GM23338 (cell line): ENCODE data around the gene CLEC7A. TPM values are rescaled to one million over a fixed set of nuclear protein-coding genes. Genes with fewer than 3 reads are reported as not detected.

Source experiments
- ATAC-seq: fragments of 200-7000 bp; cut with Tn5 transposase; 3 replicates; pipeline ENCODE4 v1.9.1; 2020
- DNase-seq: peaks from one replicate; pipeline ENCODE4 v3.0.0-alpha.2; 2015; ENCODE audit warnings: low spot score
- H2AFZ ChIP-seq: fragments of 200-600 bp; sonication (generic); 2 replicates; pipeline ENCODE4 v1.8.0; 2016; ENCODE audit warnings: antibody characterized with exemption, mild to moderate bottlenecking, moderate library complexity
- H3F3A ChIP-seq: fragments of 200-600 bp; sonication (generic); replicated peaks from 2 replicates; pipeline ENCODE4 v1.8.0; 2017; ENCODE audit warnings: antibody characterized with exemption, mixed run types, low read depth
- H3K27ac ChIP-seq: fragments of 200-600 bp; sonication (generic); 2 replicates; pipeline ENCODE4 v1.6.1; 2016; ENCODE audit warnings: low read depth
- H3K27me3 ChIP-seq: fragments of 200-600 bp; sonication (generic); 2 replicates; pipeline ENCODE4 v1.8.0; 2016; ENCODE audit warnings: mild to moderate bottlenecking, mixed run types, moderate library complexity; ENCODE audit not compliant: insufficient read depth
- H3K36me3 ChIP-seq: fragments of 200-600 bp; sonication (generic); 2 replicates; pipeline ENCODE4 v1.8.0; 2016; ENCODE audit warnings: mild to moderate bottlenecking; ENCODE audit not compliant: insufficient read depth
- H3K4me1 ChIP-seq: fragments of 200-600 bp; sonication (generic); 2 replicates; pipeline ENCODE4 v1.8.0; 2016; ENCODE audit warnings: mild to moderate bottlenecking, moderate library complexity; ENCODE audit not compliant: insufficient read depth
- H3K4me2 ChIP-seq: fragments of 200-600 bp; sonication (generic); 2 replicates; pipeline ENCODE4 v1.7.1; 2017; ENCODE audit warnings: mixed run types
- H3K4me3 ChIP-seq: fragments of 200-600 bp; sonication (generic); 2 replicates; pipeline ENCODE4 v1.6.1; 2016; ENCODE audit warnings: mixed run types
- H3K79me2 ChIP-seq: fragments of 200-600 bp; sonication (generic); replicated peaks from 2 replicates; pipeline ENCODE4 v1.8.0; 2017; ENCODE audit warnings: mild to moderate bottlenecking; ENCODE audit not compliant: insufficient read depth
- H3K9me2 ChIP-seq: fragments of 200-600 bp; sonication (generic); 2 replicates; pipeline ENCODE4 v1.8.0; 2017; ENCODE audit not compliant: insufficient read depth
- H4K20me1 ChIP-seq: fragments of 200-600 bp; sonication (generic); replicated peaks from 2 replicates; pipeline ENCODE4 v1.8.0; 2017; ENCODE audit warnings: mild to moderate bottlenecking; ENCODE audit not compliant: insufficient read depth
- H3K27ac Mint-ChIP-seq: 2 replicates; pipeline ENCODE4 v1.8.0; 2020; ENCODE audit warnings: inconsistent platforms, mild to moderate bottlenecking, moderate library complexity, mixed read lengths
- H3K27me3 Mint-ChIP-seq: 3 replicates; pipeline ENCODE4 v1.8.0; 2022; ENCODE audit warnings: low read depth, mild to moderate bottlenecking, moderate library complexity, mixed read lengths, inconsistent platforms; ENCODE audit not compliant: insufficient read depth, poor library complexity
- H3K36me3 Mint-ChIP-seq: 3 replicates; pipeline ENCODE4 v1.8.0; 2021; ENCODE audit warnings: low read depth, mild to moderate bottlenecking, inconsistent platforms, moderate library complexity, mixed read lengths
- H3K4me1 Mint-ChIP-seq: 3 replicates; pipeline ENCODE4 v1.8.0; 2020; ENCODE audit warnings: mild to moderate bottlenecking, inconsistent platforms, mixed read lengths
- H3K4me3 Mint-ChIP-seq: 3 replicates; pipeline ENCODE4 v1.8.0; 2021; ENCODE audit warnings: moderate library complexity, mild to moderate bottlenecking, inconsistent platforms, mixed read lengths
- H3K9me3 Mint-ChIP-seq: 3 replicates; pipeline ENCODE4 v1.8.0; 2020; ENCODE audit warnings: moderate library complexity, mild to moderate bottlenecking, inconsistent platforms, mixed read lengths
- CREB1 ChIP-seq: fragments of 250-450 bp; sonication (Bioruptor Pico); IDR thresholded peaks from 2 replicates; pipeline ENCODE4 v1.5.0; 2020; ENCODE audit warnings: low read depth, mild to moderate bottlenecking, moderate library complexity
- ETS1 ChIP-seq: IDR thresholded peaks from 2 replicates; pipeline ENCODE4 v1.6.1; 2016; ENCODE audit warnings: antibody characterized with exemption
- EZH2 ChIP-seq: fragments of 200-600 bp; sonication (generic); IDR thresholded peaks from one replicate; pipeline ENCODE4 v1.8.0; 2017; ENCODE audit warnings: antibody characterized with exemption, mild to moderate bottlenecking, low read depth; ENCODE audit not compliant: unreplicated experiment
- EZH2phosphoT487 ChIP-seq: fragments of 200-600 bp; sonication (generic); IDR thresholded peaks from one replicate; pipeline ENCODE4 v1.8.1; 2018; ENCODE audit warnings: antibody characterized with exemption; ENCODE audit not compliant: unreplicated experiment
- JUNB ChIP-seq: IDR thresholded peaks from one replicate; pipeline ENCODE4 v1.6.1; 2016; ENCODE audit warnings: antibody characterized with exemption; ENCODE audit not compliant: unreplicated experiment
- NANOG ChIP-seq: IDR thresholded peaks from 2 replicates; pipeline ENCODE4 v1.6.1; 2016; ENCODE audit warnings: antibody characterized with exemption, borderline replicate concordance
- POLR2AphosphoS5 ChIP-seq: IDR thresholded peaks from 2 replicates; pipeline ENCODE4 v1.6.1; 2016; ENCODE audit warnings: antibody characterized with exemption, low read depth
- STAT1 ChIP-seq: IDR thresholded peaks from one replicate; pipeline ENCODE4 v1.6.1; 2016; ENCODE audit warnings: antibody characterized with exemption; ENCODE audit not compliant: unreplicated experiment
- ZNF114 ChIP-seq: fragments of 250-450 bp; sonication (Bioruptor Pico); IDR thresholded peaks from 2 replicates; pipeline ENCODE4 v1.5.0; 2020; ENCODE audit warnings: mild to moderate bottlenecking, moderate library complexity
- ZNF331 ChIP-seq: fragments of 250-450 bp; sonication (Bioruptor Pico); IDR thresholded peaks from 2 replicates; pipeline ENCODE4 v1.5.0; 2020; ENCODE audit warnings: low read depth, mild to moderate bottlenecking, moderate library complexity
- polyA plus RNA-seq: library from polyadenylated mRNA; unstranded; fragments of >200 nt; fragmentation: Nextera tagmentation; extraction: Ambion mirVana; gene quantifications from 2 replicates; pipeline ENCODE4 v1.2.1, GENCODE V29; 2016
- total RNA-seq: library from RNA; depleted of rRNA; stranded (reverse); fragments of >200 nt; shearing (Covaris generic); gene quantifications from 2 replicates; pipeline ENCODE4 v1.2.3, GENCODE V29; 2014
- TF ChIP-seq, protein P1 (sequence below): IDR thresholded peaks from one replicate; pipeline ENCODE4 v1.6.1; 2018; ENCODE audit warnings: antibody characterized with exemption; ENCODE audit not compliant: unreplicated experiment
- TF ChIP-seq, protein P2 (sequence below), 2 experiments: fragments of 200-600 bp in 1 of 2; sonication (generic) in 1 of 2; conservative IDR thresholded peaks; 2 replicates each; pipeline versions ENCODE4 v1.5.1 to v1.6.1; 2016 to 2017; ENCODE audit warnings: antibody characterized with exemption in 2 of 2, low read depth in 2 of 2, mild to moderate bottlenecking in 2 of 2, moderate library complexity in 1 of 2

CLEC7A gene
- total and polyA plus RNA-seq, 2 experiments from 2014 or later: 0.39 TPM; not detected in 1

- 0 out of 3 replicates have a peak, but pooled peaks cover 3% of the 10 kb centered on the region for H3K9me3 Mint-ChIP-seq
- Histone ChIP-seq H2AFZ (no peak overlapping the region), H3K79me2 (no peaks in the 10 kb centered on the region), H3K4me2 (no peak overlapping the region), H3K36me3 (no peaks in the 10 kb centered on the region), H3K9me2 (no peaks in the 10 kb centered on the region; the same call in 1 of the 2 replicates), H4K20me1 (no peaks in the 10 kb centered on the region), H3K4me3 (no peak overlapping the region), H3K27ac (no peak overlapping the region), H3F3A (no peaks in the 10 kb centered on the region), H3K4me1 (peaks cover 5% of the 10 kb centered on the region; the same call in 1 of the 2 replicates), H3K27me3 (no peaks in the 10 kb centered on the region)
- H3K27ac Mint-ChIP-seq: no peak overlapping the region
- no peaks in the 10 kb centered on the region for H3K27me3 Mint-ChIP-seq
- DNase-seq (no peak), ATAC-seq (no peak)
- TF ChIP-seq EZH2: no peak
- TF ChIP-seq, protein P1, sequence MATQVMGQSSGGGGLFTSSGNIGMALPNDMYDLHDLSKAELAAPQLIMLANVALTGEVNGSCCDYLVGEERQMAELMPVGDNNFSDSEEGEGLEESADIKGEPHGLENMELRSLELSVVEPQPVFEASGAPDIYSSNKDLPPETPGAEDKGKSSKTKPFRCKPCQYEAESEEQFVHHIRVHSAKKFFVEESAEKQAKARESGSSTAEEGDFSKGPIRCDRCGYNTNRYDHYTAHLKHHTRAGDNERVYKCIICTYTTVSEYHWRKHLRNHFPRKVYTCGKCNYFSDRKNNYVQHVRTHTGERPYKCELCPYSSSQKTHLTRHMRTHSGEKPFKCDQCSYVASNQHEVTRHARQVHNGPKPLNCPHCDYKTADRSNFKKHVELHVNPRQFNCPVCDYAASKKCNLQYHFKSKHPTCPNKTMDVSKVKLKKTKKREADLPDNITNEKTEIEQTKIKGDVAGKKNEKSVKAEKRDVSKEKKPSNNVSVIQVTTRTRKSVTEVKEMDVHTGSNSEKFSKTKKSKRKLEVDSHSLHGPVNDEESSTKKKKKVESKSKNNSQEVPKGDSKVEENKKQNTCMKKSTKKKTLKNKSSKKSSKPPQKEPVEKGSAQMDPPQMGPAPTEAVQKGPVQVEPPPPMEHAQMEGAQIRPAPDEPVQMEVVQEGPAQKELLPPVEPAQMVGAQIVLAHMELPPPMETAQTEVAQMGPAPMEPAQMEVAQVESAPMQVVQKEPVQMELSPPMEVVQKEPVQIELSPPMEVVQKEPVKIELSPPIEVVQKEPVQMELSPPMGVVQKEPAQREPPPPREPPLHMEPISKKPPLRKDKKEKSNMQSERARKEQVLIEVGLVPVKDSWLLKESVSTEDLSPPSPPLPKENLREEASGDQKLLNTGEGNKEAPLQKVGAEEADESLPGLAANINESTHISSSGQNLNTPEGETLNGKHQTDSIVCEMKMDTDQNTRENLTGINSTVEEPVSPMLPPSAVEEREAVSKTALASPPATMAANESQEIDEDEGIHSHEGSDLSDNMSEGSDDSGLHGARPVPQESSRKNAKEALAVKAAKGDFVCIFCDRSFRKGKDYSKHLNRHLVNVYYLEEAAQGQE: no peak
- no peak for TF ChIP-seq ETS1
- no peak for TF ChIP-seq JUNB
- TF ChIP-seq EZH2phosphoT487: no peak
- no peak for TF ChIP-seq ZNF331 (CRISPR knock-in tag)
- no peak for TF ChIP-seq STAT1
- TF ChIP-seq ZNF114 (CRISPR knock-in tag): no peak
- no peak for TF ChIP-seq CREB1 (CRISPR knock-in tag)
- TF ChIP-seq, protein P2, sequence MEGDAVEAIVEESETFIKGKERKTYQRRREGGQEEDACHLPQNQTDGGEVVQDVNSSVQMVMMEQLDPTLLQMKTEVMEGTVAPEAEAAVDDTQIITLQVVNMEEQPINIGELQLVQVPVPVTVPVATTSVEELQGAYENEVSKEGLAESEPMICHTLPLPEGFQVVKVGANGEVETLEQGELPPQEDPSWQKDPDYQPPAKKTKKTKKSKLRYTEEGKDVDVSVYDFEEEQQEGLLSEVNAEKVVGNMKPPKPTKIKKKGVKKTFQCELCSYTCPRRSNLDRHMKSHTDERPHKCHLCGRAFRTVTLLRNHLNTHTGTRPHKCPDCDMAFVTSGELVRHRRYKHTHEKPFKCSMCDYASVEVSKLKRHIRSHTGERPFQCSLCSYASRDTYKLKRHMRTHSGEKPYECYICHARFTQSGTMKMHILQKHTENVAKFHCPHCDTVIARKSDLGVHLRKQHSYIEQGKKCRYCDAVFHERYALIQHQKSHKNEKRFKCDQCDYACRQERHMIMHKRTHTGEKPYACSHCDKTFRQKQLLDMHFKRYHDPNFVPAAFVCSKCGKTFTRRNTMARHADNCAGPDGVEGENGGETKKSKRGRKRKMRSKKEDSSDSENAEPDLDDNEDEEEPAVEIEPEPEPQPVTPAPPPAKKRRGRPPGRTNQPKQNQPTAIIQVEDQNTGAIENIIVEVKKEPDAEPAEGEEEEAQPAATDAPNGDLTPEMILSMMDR (conservative IDR thresholded peaks at IDR 0.05; ENCODE audit: low read depth in 2 of 2): no peak
- no peak for TF ChIP-seq POLR2AphosphoS5
- no peak for TF ChIP-seq NANOG
- H3K36me3 Mint-ChIP-seq: no peaks in the 10 kb centered on the region
- peaks cover 8% of the 10 kb centered on the region for H3K4me1 Mint-ChIP-seq
- H3K4me3 Mint-ChIP-seq: no peak overlapping the region
These were observed 45.3 kb downstream of the CLEC7A start for GRCh38 chr12:10084733-10085132.
